Caco-2 (cell line): ENCODE data around the gene GADL1. TPM values are rescaled to one million over a fixed set of nuclear protein-coding genes. Genes with fewer than 3 reads are reported as not detected.

Source experiments
- BruUV-seq: library from RNA; stranded (reverse); fragments of 400-500 nt; replicated peaks from 2 replicates; lab custom pipeline; 2021; lab: Mats Ljungman, UMichigan
- CTCF ChIA-PET: fragments of 300-600 bp; sonication (Branson Sonifier 250); formaldehyde crosslinking; loops from one replicate; lab custom pipeline; 2022; ENCODE audit warnings: antibody characterized with exemption; lab: Charles Lee
- POLR2A ChIA-PET: fragments of 300-600 bp; sonication (Branson Sonifier 250); formaldehyde crosslinking; loops from one replicate; lab custom pipeline; 2022; ENCODE audit warnings: antibody characterized with exemption; lab: Charles Lee
- DNase-seq, 2 experiments: peaks; one replicate each; pipeline versions ENCODE4 v3.0.0 to v3.0.0-alpha.2; 2020 to 2022
- H3K27me3 ChIP-seq: replicated peaks from 2 replicates; pipeline ENCODE4 v1.6.0; 2011; ENCODE audit warnings: low read length; ENCODE audit not compliant: control insufficient read depth, insufficient read depth
- H3K36me3 ChIP-seq: 2 replicates; pipeline ENCODE4 v1.5.1; 2011; ENCODE audit warnings: low read length; ENCODE audit not compliant: control insufficient read depth, insufficient read depth
- H3K4me1 ChIP-seq: fragments of 250-450 bp; sonication (Bioruptor Pico); 2 replicates; pipeline ENCODE4 v1.5.1; 2020; ENCODE audit warnings: mild to moderate bottlenecking
- H3K4me3 ChIP-seq: 2 replicates; pipeline ENCODE4 v1.5.1; 2011; ENCODE audit warnings: low read depth, mild to moderate bottlenecking, control low read depth, low read length
- H3K9me3 ChIP-seq: fragments of 250-450 bp; sonication (Bioruptor Pico); 2 replicates; pipeline ENCODE4 v1.5.1; 2020; ENCODE audit warnings: mild to moderate bottlenecking, moderate library complexity
- H3K27ac Mint-ChIP-seq: one replicate; pipeline ENCODE4 v1.8.0; 2022; ENCODE audit warnings: mixed read lengths; ENCODE audit not compliant: unreplicated experiment
- H3K27me3 Mint-ChIP-seq: one replicate; pipeline ENCODE4 v1.8.0; 2022; ENCODE audit warnings: mixed read lengths; ENCODE audit not compliant: insufficient read depth, unreplicated experiment
- H3K36me3 Mint-ChIP-seq: one replicate; pipeline ENCODE4 v1.8.0; 2022; ENCODE audit warnings: mild to moderate bottlenecking, mixed read lengths; ENCODE audit not compliant: insufficient read depth, unreplicated experiment
- H3K4me1 Mint-ChIP-seq: one replicate; pipeline ENCODE4 v1.8.0; 2022; ENCODE audit warnings: low read depth, mixed read lengths; ENCODE audit not compliant: unreplicated experiment
- H3K4me3 Mint-ChIP-seq: one replicate; pipeline ENCODE4 v1.8.0; 2022; ENCODE audit warnings: mild to moderate bottlenecking, moderate library complexity, mixed read lengths; ENCODE audit not compliant: unreplicated experiment
- H3K9me3 Mint-ChIP-seq: one replicate; pipeline ENCODE4 v1.8.0; 2022; ENCODE audit warnings: mixed read lengths; ENCODE audit not compliant: unreplicated experiment
- intact Hi-C: fragments of 100-400 bp; cut with micrococcal nuclease; formaldehyde crosslinking; loops from one replicate; pipeline ENCODE4 v1.10.0; 2022; ENCODE audit not compliant: unreplicated experiment
- total RNA-seq: library from RNA; stranded (reverse); gene quantifications from 2 replicates; pipeline ENCODE4 v1.2.3, GENCODE V29; 2022
- TF ChIP-seq, protein P1 (sequence below), 2 experiments: fragments of 200-600 bp in 1 of 2; IDR thresholded peaks; 1 replicate in 1 of 2; 2 replicates in 1 of 2; pipeline versions ENCODE4 v1.5.1 to v1.8.0; 2011 to 2022; ENCODE audit warnings: antibody characterized with exemption in 1 of 2, control low read depth in 1 of 2, inconsistent platforms in 1 of 2, low read depth in 1 of 2, low read length in 1 of 2, mild to moderate bottlenecking in 1 of 2, moderate library complexity in 1 of 2; ENCODE audit not compliant: insufficient read depth in 1 of 2, severe bottlenecking in 1 of 2, unreplicated experiment in 1 of 2

GADL1 gene
- total RNA-seq, 1 experiment from 2014 or later: 6.2 TPM

DNA sequence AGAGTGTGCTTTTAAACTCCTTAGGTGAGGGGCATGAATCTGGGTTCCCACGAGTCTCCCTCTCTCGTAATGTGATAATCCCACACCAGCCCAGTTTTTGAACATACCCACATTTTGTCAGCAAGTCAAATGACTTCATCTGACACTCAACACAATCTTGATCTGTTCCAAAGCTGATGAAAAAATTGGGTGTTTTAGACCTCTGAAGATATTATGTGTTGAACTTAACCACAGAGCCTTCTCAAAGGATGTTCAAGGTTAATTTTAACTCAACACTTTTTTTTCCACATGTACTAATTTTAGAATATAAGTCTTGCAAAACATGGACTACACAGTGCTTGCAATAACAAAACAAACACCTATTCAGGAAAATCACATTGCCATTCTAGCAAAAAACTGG, 164.9 kb downstream of the GADL1 start:
- TF ChIP-seq, protein P1, sequence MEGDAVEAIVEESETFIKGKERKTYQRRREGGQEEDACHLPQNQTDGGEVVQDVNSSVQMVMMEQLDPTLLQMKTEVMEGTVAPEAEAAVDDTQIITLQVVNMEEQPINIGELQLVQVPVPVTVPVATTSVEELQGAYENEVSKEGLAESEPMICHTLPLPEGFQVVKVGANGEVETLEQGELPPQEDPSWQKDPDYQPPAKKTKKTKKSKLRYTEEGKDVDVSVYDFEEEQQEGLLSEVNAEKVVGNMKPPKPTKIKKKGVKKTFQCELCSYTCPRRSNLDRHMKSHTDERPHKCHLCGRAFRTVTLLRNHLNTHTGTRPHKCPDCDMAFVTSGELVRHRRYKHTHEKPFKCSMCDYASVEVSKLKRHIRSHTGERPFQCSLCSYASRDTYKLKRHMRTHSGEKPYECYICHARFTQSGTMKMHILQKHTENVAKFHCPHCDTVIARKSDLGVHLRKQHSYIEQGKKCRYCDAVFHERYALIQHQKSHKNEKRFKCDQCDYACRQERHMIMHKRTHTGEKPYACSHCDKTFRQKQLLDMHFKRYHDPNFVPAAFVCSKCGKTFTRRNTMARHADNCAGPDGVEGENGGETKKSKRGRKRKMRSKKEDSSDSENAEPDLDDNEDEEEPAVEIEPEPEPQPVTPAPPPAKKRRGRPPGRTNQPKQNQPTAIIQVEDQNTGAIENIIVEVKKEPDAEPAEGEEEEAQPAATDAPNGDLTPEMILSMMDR (IDR thresholded peaks at IDR 0.05; ENCODE audit: insufficient read depth in 1 of 2, low read depth in 1 of 2, low read length in 1 of 2, severe bottlenecking in 1 of 2, unreplicated experiment in 1 of 2): no peak
- H3K4me3 Mint-ChIP-seq: no peak overlapping the region
- BruUV-seq: no TSS peak
- ChIA-PET CTCF (no interaction called here), POLR2A (no interaction called here)
- H3K9me3 Mint-ChIP-seq: peaks cover 15% of the 10 kb centered on the region
- intact Hi-C loops: no loop called here
- H3K27me3 Mint-ChIP-seq: no peaks in the 10 kb centered on the region
- peaks cover 6% of the 10 kb centered on the region; the same call in 1 of the 2 replicates for H3K4me1 ChIP-seq
- H3K36me3 Mint-ChIP-seq: no peaks in the 10 kb centered on the region
- peaks cover 11% of the 10 kb centered on the region for H3K4me1 Mint-ChIP-seq
- no peaks in the 10 kb centered on the region for H3K36me3 ChIP-seq
- H3K4me3 ChIP-seq: no peak overlapping the region
- no peak overlapping the region for H3K27ac Mint-ChIP-seq
- no peaks in the 10 kb centered on the region for H3K9me3 ChIP-seq
- H3K27me3 ChIP-seq: no peaks in the 10 kb centered on the region
- DNase-seq: no peak

DNA sequence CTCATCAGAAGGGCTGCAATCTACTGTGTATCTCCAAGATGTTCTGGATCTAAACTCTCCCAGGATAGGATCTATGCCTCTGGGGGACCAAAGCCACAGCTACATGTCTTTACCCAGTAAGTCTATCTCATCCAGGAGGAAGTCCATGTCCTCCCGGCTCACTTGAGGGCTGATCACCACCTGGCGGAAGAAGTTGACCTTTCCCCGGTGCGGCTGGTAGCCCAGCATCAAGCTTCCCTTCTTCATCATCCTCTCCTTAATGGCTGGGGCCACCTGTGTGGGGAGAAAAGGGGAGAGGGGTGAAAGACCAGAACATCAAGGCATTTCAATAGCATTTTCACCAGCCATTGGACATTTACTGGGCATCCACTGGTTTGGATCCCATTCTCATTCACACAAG, 166.3 kb downstream of the GADL1 start:
- DNase-seq: no peak
- Histone ChIP-seq H3K27me3 (no peaks in the 10 kb centered on the region), H3K4me3 (no peak overlapping the region), H3K9me3 (no peaks in the 10 kb centered on the region), H3K36me3 (no peaks in the 10 kb centered on the region), H3K4me1 (peaks cover 6% of the 10 kb centered on the region; the same call in 1 of the 2 replicates)
- POLR2A ChIA-PET: no interaction called here
- Mint-ChIP-seq H3K27ac (no peak overlapping the region), H3K36me3 (no peaks in the 10 kb centered on the region), H3K9me3 (peaks cover 20% of the 10 kb centered on the region), H3K4me3 (no peak overlapping the region), H3K4me1 (peaks cover 11% of the 10 kb centered on the region), H3K27me3 (no peaks in the 10 kb centered on the region)
- BruUV-seq: no TSS peak
- CTCF ChIA-PET: no interaction called here
- intact Hi-C loops: no loop called here
- TF ChIP-seq, protein P1 (IDR thresholded peaks at IDR 0.05; ENCODE audit: insufficient read depth in 1 of 2, low read depth in 1 of 2, low read length in 1 of 2, severe bottlenecking in 1 of 2, unreplicated experiment in 1 of 2): no peak

DNA sequence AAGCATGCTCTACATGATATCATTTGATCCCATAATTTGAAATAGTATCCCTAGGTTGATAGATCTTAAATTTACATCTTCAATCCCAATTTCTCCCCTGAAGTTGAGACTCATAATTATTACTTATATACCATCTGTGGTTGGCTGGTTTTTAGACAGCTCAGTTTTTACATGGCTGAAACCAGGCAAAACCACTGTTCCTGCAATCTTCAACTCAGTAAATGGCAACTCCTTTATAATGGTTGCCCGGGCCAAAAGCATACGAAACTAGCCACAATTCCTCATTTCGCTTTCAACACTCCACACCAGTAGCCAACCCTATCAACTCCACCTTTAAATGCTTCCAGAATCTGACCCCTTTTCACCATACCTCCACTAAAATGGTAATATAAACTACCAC, 169.6 kb downstream of the GADL1 start:
- Mint-ChIP-seq H3K36me3 (peaks cover 7% of the 10 kb centered on the region), H3K27me3 (no peaks in the 10 kb centered on the region), H3K27ac (peak overlapping the region; percentile 26), H3K4me3 (no peak overlapping the region), H3K9me3 (peaks cover 30% of the 10 kb centered on the region), H3K4me1 (peaks cover 28% of the 10 kb centered on the region)
- ChIA-PET POLR2A (no interaction called here), CTCF (no interaction called here)
- no TSS peak for BruUV-seq
- intact Hi-C loops: no loop called here
- H3K4me1 ChIP-seq: peaks cover 37% of the 10 kb centered on the region
- no peaks in the 10 kb centered on the region for H3K36me3 ChIP-seq
- no peak for DNase-seq
- no peaks in the 10 kb centered on the region for H3K9me3 ChIP-seq
- H3K27me3 ChIP-seq: no peaks in the 10 kb centered on the region
- TF ChIP-seq, protein P1 (IDR thresholded peaks at IDR 0.05; ENCODE audit: insufficient read depth in 1 of 2, low read depth in 1 of 2, low read length in 1 of 2, severe bottlenecking in 1 of 2, unreplicated experiment in 1 of 2): no peak
- H3K4me3 ChIP-seq: no peak overlapping the region
